ENCODE measurements around the gene PTCH2.
A peak's percentile ranks its signal among the peaks of the same experiment; 100 is the strongest.

Gene PTCH2

DNA sequence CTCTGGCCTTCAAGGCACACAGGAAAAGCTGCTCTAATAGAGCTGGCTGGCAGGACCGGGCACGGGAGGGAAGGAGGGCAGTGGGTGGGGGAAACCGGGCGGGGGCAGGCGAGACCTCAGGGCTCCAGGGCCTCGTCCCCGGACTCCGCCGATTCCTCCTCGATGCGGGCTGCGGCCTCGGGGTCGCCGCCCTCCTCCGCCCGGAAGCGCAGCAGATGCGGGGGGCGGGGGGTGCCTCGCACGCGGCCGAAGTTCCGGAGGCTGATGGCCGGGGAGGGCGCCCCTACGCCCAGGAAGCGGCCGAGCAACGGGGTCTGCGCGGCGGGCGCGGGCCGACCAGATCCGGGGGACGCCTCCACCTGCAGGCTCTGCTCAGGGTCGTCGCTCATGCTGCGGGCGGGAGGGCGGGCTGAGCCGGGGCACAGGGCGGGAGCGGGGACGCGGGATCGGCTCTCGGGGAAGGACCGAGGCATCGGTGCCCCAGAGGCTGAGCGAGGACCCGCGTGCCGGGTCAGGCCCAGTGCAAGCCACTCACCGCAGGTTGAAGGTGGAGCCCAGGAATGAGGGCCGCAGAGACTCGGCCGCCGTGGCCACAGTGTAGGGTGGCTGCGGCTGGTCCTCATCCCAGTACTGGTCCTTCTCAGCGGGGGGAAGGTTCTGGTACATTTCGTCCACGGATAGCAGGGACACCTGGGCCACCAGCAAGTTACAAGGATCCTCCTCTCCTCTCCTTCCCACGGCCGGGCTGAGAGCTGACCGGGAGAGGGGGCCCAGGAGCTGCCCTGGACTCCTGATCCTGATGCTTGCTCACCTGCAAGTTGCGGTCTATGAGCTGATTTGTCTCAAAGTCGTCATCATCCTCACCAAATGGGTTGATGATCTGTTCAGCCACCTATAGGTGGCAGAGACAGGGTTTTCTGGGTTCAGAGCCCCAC lies 58.7 kb downstream of the PTCH2 start:
- DNase-seq (ENCODE audit: low read depth, low spot score), result no peak

DNA sequence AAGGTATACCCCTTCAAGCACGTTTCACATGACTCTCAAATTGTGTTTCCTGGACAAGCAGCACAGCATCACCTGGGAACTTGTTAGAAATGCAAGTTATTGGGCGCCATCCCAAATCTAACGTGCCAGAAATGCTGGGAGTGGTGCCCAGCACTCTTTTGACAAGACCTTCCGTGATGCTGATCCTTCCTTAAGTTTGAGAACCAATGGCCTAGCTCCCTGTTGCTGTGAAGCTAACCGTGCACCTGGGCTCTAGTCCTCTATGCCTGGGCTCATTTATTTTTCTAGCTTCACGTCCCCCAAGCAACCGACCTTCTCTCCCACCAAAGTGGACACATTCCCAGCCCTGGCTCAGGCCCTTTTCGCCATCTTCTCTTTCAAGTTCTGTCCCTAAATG lies 59.4 kb downstream of the PTCH2 start:
- no peak for DNase-seq (ENCODE audit: low read depth, low spot score)

GRCh38 chr1:44780583-44781121 lies 62.4 kb downstream of the PTCH2 start:
- DNase-seq (ENCODE audit: low read depth, low spot score), result no peak

DNA sequence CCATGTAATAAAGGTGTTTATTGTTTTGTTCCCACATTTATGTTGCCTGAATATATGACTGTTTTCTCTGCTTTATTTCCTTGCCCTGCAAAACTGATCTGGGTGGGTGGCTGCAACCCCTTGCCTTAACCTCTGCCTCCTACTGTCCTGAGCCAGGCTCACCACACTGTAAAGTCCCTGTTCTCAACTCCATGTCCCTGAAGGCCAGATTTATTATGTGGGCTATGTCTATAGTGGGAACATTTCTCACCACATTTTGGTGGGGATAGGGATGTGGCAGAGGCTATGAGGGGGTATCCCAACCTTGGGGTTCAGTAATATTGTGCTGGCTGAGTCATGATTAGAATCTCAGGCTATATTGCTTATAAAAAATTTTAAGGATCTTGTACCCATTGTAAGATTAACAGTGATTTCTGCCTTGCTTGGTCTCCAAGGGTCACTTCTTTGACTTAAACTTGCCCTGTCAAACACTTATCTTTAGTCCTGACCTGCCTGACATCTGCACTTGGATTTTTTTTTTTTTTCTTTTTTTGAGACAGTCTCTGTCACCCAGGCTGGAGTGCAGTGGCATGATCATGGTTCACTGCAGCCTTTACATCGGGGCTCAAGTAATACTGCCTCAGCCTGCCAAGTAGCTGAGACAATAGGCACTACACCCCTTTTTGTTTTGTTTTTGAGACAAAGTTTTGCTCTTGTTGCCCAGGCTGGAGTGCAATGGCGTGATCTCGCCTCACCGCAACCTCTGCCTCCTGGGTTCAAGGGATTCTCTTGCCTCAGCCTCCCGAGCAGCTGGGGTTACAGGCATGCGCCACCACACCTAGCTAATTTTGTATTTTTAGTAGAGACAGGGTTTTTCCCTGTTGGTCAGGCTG lies 64.1 kb downstream of the PTCH2 start:
- no peak for DNase-seq (ENCODE audit: low read depth, low spot score)

- no peak for DNase-seq (ENCODE audit: low read depth, low spot score)
These were observed 65.0 kb downstream of the PTCH2 start for GRCh38 chr1:44777969-44778635.

GRCh38 chr1:44777547-44777946 lies 65.5 kb downstream of the PTCH2 start:
- no peak for DNase-seq (ENCODE audit: low read depth, low spot score)

- DNase-seq (ENCODE audit: low read depth, low spot score), result no peak
These were observed 66.4 kb downstream of the PTCH2 start for GRCh38 chr1:44776730-44777068.

DNA sequence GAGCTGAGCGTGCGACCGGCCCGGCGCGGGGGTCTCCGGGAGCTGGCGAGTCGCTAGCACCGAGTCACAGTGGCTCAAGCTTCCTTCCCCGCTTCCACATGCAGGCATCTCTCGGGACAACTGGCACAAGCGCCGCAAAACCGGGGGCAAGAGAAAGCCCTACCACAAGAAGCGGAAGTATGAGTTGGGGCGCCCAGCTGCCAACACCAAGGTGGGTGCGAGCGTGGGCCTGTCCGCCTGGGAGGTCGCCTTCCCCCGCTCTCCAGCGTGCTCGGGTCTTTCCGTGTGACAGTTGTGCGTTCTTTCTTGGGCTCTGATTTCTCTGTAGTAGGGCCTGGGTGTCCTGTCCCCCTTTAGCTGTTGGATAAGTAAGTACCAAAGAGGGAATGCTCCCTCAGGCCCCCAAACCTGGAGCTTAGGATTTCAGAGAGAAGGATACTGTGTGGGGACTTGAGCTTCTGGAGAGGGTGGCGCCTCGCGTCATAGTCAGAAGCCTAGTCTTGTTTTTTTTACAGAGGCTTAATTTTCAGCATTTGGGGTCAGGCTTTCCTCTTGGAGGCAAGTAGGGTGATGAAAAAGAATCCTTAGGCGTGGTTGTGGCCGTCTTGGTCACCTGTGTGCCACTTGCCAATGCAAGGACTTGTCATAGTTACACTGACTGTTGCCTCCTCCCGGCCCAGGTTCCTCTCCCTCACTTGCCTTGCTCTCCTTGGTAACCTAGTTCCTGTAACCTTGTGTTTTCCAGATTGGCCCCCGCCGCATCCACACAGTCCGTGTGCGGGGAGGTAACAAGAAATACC lies 66.9 kb downstream of the PTCH2 start:
- DNase-seq (ENCODE audit: low read depth, low spot score), result no peak

- DNase-seq (ENCODE audit: low read depth, low spot score), result peak; percentile 85
These were observed 67.7 kb downstream of the PTCH2 start, which contains the start of gene RPS8 for GRCh38 chr1:44775078-44775929. Gene RPS8 (plus strand): TSS chr1:44775540. CDS start chr1:44775597, 57 bp downstream.
